PC-3 (cell line): ENCODE measurements around the gene TENT4B. TPM values are rescaled to one million over a fixed set of nuclear protein-coding genes. Genes with fewer than 3 reads are reported as not detected.
A peak's percentile ranks its signal among the peaks of the same experiment; 100 is the strongest.

Experiments used
- ATAC-seq: fragments of 200-7000 bp; cut with Tn5 transposase; 2 replicates; pipeline ENCODE4 v1.9.1; 2020; ENCODE audit warnings: mild to moderate bottlenecking, moderate library complexity
- BruUV-seq: library from RNA; stranded (reverse); fragments of 400-500 nt; replicated peaks from 2 replicates; lab custom pipeline; 2021; lab: Mats Ljungman, UMichigan
- CTCF ChIA-PET: fragments of 300-600 bp; sonication (Branson Sonifier 250); formaldehyde crosslinking; loops from one replicate; lab custom pipeline; 2022; ENCODE audit warnings: antibody characterized with exemption; lab: Charles Lee
- POLR2A ChIA-PET: fragments of 300-600 bp; sonication (Branson Sonifier 250); formaldehyde crosslinking; loops from one replicate; lab custom pipeline; 2022; ENCODE audit warnings: antibody characterized with exemption; ENCODE audit not compliant: unreplicated experiment; lab: Charles Lee
- DNase-seq: peaks from one replicate; pipeline ENCODE4 v3.0.0-alpha.2; 2015
- H2AFZ ChIP-seq: fragments of 300-600 bp; sonication (generic); 2 replicates; pipeline ENCODE4 v1.6.0; 2016; ENCODE audit warnings: antibody characterized with exemption, low read length
- H3F3A ChIP-seq: fragments of 300-600 bp; sonication (generic); one replicate; pipeline ENCODE4 v1.6.0; 2017; ENCODE audit warnings: antibody characterized with exemption, low read length, control low read depth, mild to moderate bottlenecking; ENCODE audit not compliant: unreplicated experiment
- H3K27ac ChIP-seq: fragments of 300-600 bp; sonication (generic); 2 replicates; pipeline ENCODE4 v1.5.1; 2016; ENCODE audit warnings: mild to moderate bottlenecking, low read length
- H3K27me3 ChIP-seq: fragments of 300-600 bp; sonication (generic); 2 replicates; pipeline ENCODE4 v1.6.1; 2016; ENCODE audit warnings: low read length, mixed read lengths
- H3K36me3 ChIP-seq: fragments of 300-600 bp; sonication (generic); 2 replicates; pipeline ENCODE4 v1.6.1; 2016; ENCODE audit warnings: low read depth, mixed run types, low read length, mixed read lengths
- H3K4me1 ChIP-seq: fragments of 300-600 bp; sonication (generic); 2 replicates; pipeline ENCODE4 v1.5.1; 2016; ENCODE audit warnings: low read length; ENCODE audit not compliant: insufficient read depth
- H3K4me2 ChIP-seq: fragments of 300-600 bp; sonication (generic); 2 replicates; pipeline ENCODE4 v1.6.0; 2016; ENCODE audit warnings: low read length
- H3K4me3 ChIP-seq: fragments of 300-600 bp; sonication (generic); 2 replicates; pipeline ENCODE4 v1.5.1; 2016; ENCODE audit warnings: mild to moderate bottlenecking, low read length, mixed read lengths
- H3K79me2 ChIP-seq: fragments of 300-600 bp; sonication (generic); 2 replicates; pipeline ENCODE4 v1.6.1; 2017; ENCODE audit warnings: low read length, mixed read lengths
- H3K9ac ChIP-seq: fragments of 300-600 bp; sonication (generic); 2 replicates; pipeline ENCODE4 v1.6.0; 2016; ENCODE audit warnings: mild to moderate bottlenecking, low read length
- H3K9me2 ChIP-seq: fragments of 300-600 bp; sonication (generic); replicated peaks from 2 replicates; pipeline ENCODE4 v1.6.1; 2016; ENCODE audit warnings: mixed run types, low read length, mixed read lengths
- H3K9me3 ChIP-seq: fragments of 300-600 bp; sonication (generic); 2 replicates; pipeline ENCODE4 v1.6.1; 2016; ENCODE audit warnings: low read length, mixed read lengths
- H4K20me1 ChIP-seq: fragments of 300-600 bp; sonication (generic); 2 replicates; pipeline ENCODE4 v1.6.1; 2016; ENCODE audit warnings: low read length, mixed read lengths
- CTCF ChIP-seq: fragments of 300-600 bp; sonication (generic); conservative IDR thresholded peaks from 2 replicates; pipeline ENCODE4 v1.5.1; 2017; ENCODE audit warnings: antibody characterized with exemption, low read depth, mild to moderate bottlenecking, low read length
- EZH2 ChIP-seq: fragments of 300-600 bp; sonication (generic); IDR thresholded peaks from one replicate; pipeline ENCODE4 v1.6.1; 2017; ENCODE audit warnings: antibody characterized with exemption, mild to moderate bottlenecking, low read length; ENCODE audit not compliant: unreplicated experiment
- EZH2phosphoT487 ChIP-seq: fragments of 300-600 bp; sonication (generic); IDR thresholded peaks from 2 replicates; pipeline ENCODE4 v1.6.1; 2018; ENCODE audit warnings: mild to moderate bottlenecking, antibody characterized with exemption, low read length, borderline replicate concordance
- intact Hi-C: fragments of 100-400 bp; cut with micrococcal nuclease; formaldehyde crosslinking; loops from 2 replicates; pipeline ENCODE4 v1.9.0; 2023
- total RNA-seq: library from RNA; depleted of rRNA; stranded (reverse); fragments of >200 nt; gene quantifications from 2 replicates; pipeline ENCODE4 v1.2.3, GENCODE V29; 2014

TENT4B gene
- total RNA-seq, 1 experiment from 2014 or later = 6.3 TPM

- POLR2A ChIA-PET = no interaction called here
- 0 out of 2 replicates have a peak, but pooled peaks cover 10% of the 10 kb centered on the region for H3K79me2 ChIP-seq
- CTCF ChIA-PET = no interaction called here
Observed at GRCh38 chr16:50263060-50263909, 110.2 kb downstream of the TENT4B start.

GRCh38 chr16:50263940-50264929 lies 111.1 kb downstream of the TENT4B start:
- CTCF ChIA-PET = no interaction called here
- POLR2A ChIA-PET = interaction anchor here (0.5 kb wide), 1 partner anchor 238 kb away, joined by 3 read pairs; no protein-coding TSS in a partner anchor

More at GRCh38 chr16:50263060-50263909, 110.2 kb downstream of the TENT4B start:
- Histone ChIP-seq H3K27me3 (no peaks in the 10 kb centered on the region), H3K27ac (peak overlapping the region; percentile 82), H4K20me1 (no peaks in the 10 kb centered on the region), H3K9me2 (no peaks in the 10 kb centered on the region), H3K9ac (peak overlapping the region; percentile 39; the same call in 1 of the 2 replicates), H2AFZ (no peak overlapping the region), H3K36me3 (no peaks in the 10 kb centered on the region), H3K4me1 (peaks cover 20% of the 10 kb centered on the region), H3K4me3 (no peak overlapping the region), H3K9me3 (no peaks in the 10 kb centered on the region), H3K4me2 (no peak overlapping the region), H3F3A (no peaks in the 10 kb centered on the region)
- ATAC-seq = no peak
- BruUV-seq = no TSS peak
- intact Hi-C loops = no loop called here
- no peak for TF ChIP-seq EZH2phosphoT487
- no peak for DNase-seq

More at GRCh38 chr16:50263940-50264929, 111.1 kb downstream of the TENT4B start:
- TF ChIP-seq EZH2 = no peak
- TF ChIP-seq EZH2phosphoT487 = no peak
- no peak for TF ChIP-seq CTCF
- peak overlapping the region; percentile 39; the same call in 1 of the 2 replicates for H3K9ac ChIP-seq
- no peaks in the 10 kb centered on the region for H3F3A ChIP-seq
- peak; percentile 52 for ATAC-seq
- peaks cover 20% of the 10 kb centered on the region for H3K4me1 ChIP-seq
- H3K4me2 ChIP-seq = 0 out of 2 replicates have a peak overlapping the region, but pooled peaks have one; percentile 26
- DNase-seq = peak; percentile 63
- no peaks in the 10 kb centered on the region for H3K9me3 ChIP-seq
- H3K79me2 ChIP-seq = 0 out of 2 replicates have a peak, but pooled peaks cover 10% of the 10 kb centered on the region
- H3K27me3 ChIP-seq = no peaks in the 10 kb centered on the region
- intact Hi-C loops = loop anchor here (2.0 kb wide), 1 partner anchor 19 kb away; no protein-coding TSS in a partner anchor
- H3K27ac ChIP-seq = peak overlapping the region; percentile 82
- no peak overlapping the region for H3K4me3 ChIP-seq
- H3K36me3 ChIP-seq = no peaks in the 10 kb centered on the region
- no peaks in the 10 kb centered on the region for H3K9me2 ChIP-seq
- no TSS peak for BruUV-seq
- no peaks in the 10 kb centered on the region for H4K20me1 ChIP-seq
- H2AFZ ChIP-seq = peak overlapping the region; percentile 55; the same call in 1 of the 2 replicates
